Measurements from ENCODE around the gene SERPINA12. TPM values are rescaled to one million over a fixed set of nuclear protein-coding genes. Genes with fewer than 3 reads are reported as not detected.

Gene SERPINA12
- total RNA-seq, 1 donor from 2014 or later, result not detected

DNA sequence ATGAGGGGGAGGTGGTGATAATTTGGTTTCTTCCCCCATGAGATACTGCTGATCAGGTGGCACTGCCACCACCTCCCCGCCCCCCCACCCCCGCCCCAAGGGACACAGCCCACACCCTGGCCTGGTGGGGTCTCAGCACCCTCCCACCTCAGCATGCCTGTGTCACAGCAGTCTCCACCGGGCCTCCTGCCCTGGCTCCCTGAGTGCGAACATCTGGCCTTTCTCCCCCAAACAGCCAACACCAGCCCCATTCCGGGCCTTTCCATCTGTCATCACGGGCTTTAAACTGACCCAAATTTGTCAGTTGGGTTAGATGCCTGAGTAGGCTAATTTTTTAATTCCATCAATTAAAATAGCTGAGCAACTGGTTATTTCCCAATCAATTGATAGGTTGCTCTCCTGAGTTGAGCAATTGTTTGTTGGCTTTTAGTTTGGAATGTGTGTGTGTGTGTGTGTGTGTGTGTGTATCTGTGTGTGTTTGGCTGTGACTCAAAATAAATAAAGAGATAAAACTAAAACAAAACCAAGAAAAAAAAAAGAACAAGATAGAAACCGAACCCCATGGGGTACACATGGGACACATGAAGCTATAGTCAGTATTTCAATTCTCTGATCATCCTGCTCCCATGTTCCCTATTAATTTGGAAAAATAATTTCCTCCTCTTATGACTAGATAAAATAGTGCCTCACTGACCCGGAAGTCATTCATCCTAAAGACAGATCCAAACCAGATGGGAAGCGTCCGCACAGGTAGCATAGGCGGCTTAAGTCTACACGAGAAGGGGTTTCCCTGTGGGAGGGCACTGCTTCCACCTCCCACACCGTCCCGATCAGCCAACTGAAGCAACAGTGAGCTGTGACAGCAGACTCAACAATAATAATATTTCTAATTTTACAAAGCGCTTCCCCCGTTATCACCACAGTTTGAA, 7.4 kb downstream of the SERPINA12 start:
- DNase-seq (no peak), ATAC-seq (ENCODE audit: low read depth) (no peak)
- peaks cover 10% of the 10 kb centered on the region for H3K27me3 Mint-ChIP-seq
- no peaks in the 10 kb centered on the region for H3K36me3 Mint-ChIP-seq (ENCODE audit: low read depth)
- no peaks in the 10 kb centered on the region for H3K9me3 Mint-ChIP-seq
- ChIA-PET CTCF (no interaction called here), POLR2A (no interaction called here)
- H3K27ac Mint-ChIP-seq, result no peak overlapping the region
- H3K4me1 Mint-ChIP-seq, result no peaks in the 10 kb centered on the region
- TF ChIP-seq, protein P1, sequence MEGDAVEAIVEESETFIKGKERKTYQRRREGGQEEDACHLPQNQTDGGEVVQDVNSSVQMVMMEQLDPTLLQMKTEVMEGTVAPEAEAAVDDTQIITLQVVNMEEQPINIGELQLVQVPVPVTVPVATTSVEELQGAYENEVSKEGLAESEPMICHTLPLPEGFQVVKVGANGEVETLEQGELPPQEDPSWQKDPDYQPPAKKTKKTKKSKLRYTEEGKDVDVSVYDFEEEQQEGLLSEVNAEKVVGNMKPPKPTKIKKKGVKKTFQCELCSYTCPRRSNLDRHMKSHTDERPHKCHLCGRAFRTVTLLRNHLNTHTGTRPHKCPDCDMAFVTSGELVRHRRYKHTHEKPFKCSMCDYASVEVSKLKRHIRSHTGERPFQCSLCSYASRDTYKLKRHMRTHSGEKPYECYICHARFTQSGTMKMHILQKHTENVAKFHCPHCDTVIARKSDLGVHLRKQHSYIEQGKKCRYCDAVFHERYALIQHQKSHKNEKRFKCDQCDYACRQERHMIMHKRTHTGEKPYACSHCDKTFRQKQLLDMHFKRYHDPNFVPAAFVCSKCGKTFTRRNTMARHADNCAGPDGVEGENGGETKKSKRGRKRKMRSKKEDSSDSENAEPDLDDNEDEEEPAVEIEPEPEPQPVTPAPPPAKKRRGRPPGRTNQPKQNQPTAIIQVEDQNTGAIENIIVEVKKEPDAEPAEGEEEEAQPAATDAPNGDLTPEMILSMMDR (IDR thresholded peaks at IDR 0.05), result no peak
- no peak overlapping the region for H3K4me3 Mint-ChIP-seq
- intact Hi-C loops (cut with micrococcal nuclease), result no loop called here

GRCh38 chr14:94500264-94500663, 9.0 kb downstream of the SERPINA12 start:
- CTCF ChIA-PET, result no interaction called here
- POLR2A ChIA-PET, result no interaction called here
- no peak overlapping the region for H3K4me3 Mint-ChIP-seq
- no peaks in the 10 kb centered on the region for H3K9me3 Mint-ChIP-seq
- H3K36me3 Mint-ChIP-seq (ENCODE audit: low read depth), result no peaks in the 10 kb centered on the region
- DNase-seq (no peak), ATAC-seq (ENCODE audit: low read depth) (no peak)
- no peaks in the 10 kb centered on the region for H3K4me1 Mint-ChIP-seq
- H3K27ac Mint-ChIP-seq, result no peak overlapping the region
- peaks cover 4% of the 10 kb centered on the region for H3K27me3 Mint-ChIP-seq
- intact Hi-C loops (cut with micrococcal nuclease), result no loop called here
- TF ChIP-seq, protein P1 (IDR thresholded peaks at IDR 0.05), result no peak

DNA sequence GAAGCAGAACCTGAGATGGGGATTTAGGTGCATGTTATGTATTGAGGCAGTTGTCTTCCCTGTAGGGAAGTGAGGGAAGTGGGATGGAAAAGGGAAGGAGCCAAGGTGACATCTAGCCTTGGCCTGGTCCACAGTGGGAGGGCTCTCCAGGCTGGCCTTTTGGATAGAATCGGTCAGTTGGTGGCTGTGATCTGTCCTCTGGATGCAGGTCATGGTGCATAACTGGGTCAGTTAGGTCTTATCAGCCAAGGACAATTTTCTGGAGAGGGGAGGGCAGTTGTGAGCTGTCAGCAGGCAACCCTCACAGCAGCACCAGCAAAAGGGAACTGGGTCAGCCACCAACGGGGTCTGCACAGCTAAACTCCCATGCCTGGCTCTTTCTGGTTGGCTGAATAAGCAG, 9.6 kb downstream of the SERPINA12 start:
- H3K27me3 Mint-ChIP-seq, result no peaks in the 10 kb centered on the region
- no peak for ATAC-seq (ENCODE audit: low read depth)
- CTCF ChIA-PET, result no interaction called here
- DNase-seq, result no peak
- H3K36me3 Mint-ChIP-seq (ENCODE audit: low read depth), result no peaks in the 10 kb centered on the region
- intact Hi-C loops (cut with micrococcal nuclease), result no loop called here
- no peaks in the 10 kb centered on the region for H3K4me1 Mint-ChIP-seq
- no peak overlapping the region for H3K27ac Mint-ChIP-seq
- H3K4me3 Mint-ChIP-seq, result no peak overlapping the region
- TF ChIP-seq, protein P1 (IDR thresholded peaks at IDR 0.05), result no peak
- POLR2A ChIA-PET, result no interaction called here
- no peaks in the 10 kb centered on the region for H3K9me3 Mint-ChIP-seq

DNA sequence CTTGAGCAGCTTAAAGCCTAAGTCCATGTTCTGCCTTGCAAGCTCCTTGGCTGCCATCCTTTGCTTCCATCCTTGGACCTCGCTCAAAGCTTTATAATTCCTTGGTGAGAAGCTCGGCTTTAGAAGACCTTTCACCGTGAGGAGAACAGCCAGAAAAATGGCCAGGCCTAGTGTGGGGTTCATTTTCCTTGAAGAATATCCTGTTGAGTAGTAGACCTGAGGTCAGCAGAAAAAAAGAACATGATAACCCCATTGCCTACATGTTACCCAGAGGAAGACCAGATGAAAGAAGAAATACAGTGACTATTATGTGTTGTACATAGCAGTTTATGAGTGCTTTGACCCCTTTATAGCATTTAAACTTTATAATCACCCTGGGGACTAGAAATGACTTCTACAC, 11.1 kb downstream of the SERPINA12 start:
- Mint-ChIP-seq H3K9me3 (no peaks in the 10 kb centered on the region), H3K27me3 (no peaks in the 10 kb centered on the region), H3K4me3 (no peak overlapping the region), H3K36me3 (ENCODE audit: low read depth) (no peaks in the 10 kb centered on the region), H3K4me1 (no peaks in the 10 kb centered on the region), H3K27ac (no peak overlapping the region)
- CTCF ChIA-PET, result interaction anchor here (1.1 kb wide), 1 partner anchor 12 kb away, joined by 3 read pairs; no protein-coding TSS in a partner anchor
- no peak for ATAC-seq (ENCODE audit: low read depth)
- intact Hi-C loops (cut with micrococcal nuclease), result no loop called here
- POLR2A ChIA-PET, result no interaction called here
- DNase-seq, result no peak
- TF ChIP-seq, protein P1 (IDR thresholded peaks at IDR 0.05), result no peak

DNA sequence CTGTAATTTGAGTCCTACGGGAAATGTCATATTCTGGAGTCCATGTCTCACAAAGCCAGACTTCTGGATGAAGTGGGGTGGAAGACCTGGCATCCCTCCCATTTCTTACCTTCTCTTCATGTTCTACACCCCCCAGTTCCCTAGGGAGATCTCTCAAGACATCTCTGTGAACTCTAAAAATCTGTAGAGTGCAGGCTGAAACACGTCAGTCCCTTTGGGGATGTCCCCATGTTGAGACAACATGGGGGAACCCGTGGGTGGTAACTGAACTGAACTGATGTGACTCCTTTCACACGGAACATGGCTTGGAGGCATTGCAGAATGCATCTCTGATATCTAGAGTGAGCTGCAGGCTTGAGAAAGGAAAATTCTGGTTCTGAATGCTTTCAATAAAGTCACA, 15.2 kb downstream of the SERPINA12 start:
- intact Hi-C loops (cut with micrococcal nuclease), result no loop called here
- POLR2A ChIA-PET, result no interaction called here
- DNase-seq (no peak), ATAC-seq (ENCODE audit: low read depth) (no peak)
- Mint-ChIP-seq H3K4me1 (no peaks in the 10 kb centered on the region), H3K27me3 (no peaks in the 10 kb centered on the region), H3K9me3 (no peaks in the 10 kb centered on the region), H3K27ac (no peak overlapping the region), H3K36me3 (ENCODE audit: low read depth) (no peaks in the 10 kb centered on the region), H3K4me3 (no peak overlapping the region)
- CTCF ChIA-PET, result interaction anchor here (1.9 kb wide), 1 partner anchor 8 kb away, joined by 4 read pairs; no protein-coding TSS in a partner anchor
- TF ChIP-seq, protein P1 (IDR thresholded peaks at IDR 0.05), result no peak
